GM21723 (cell line): ENCODE measurements around the gene S100A10.

Source experiments
- ATAC-seq: cut with Tn5 transposase; IDR thresholded peaks from one replicate; pipeline ENCODE4 v1.9.1; 2021; ENCODE audit warnings: mild to moderate bottlenecking, moderate library complexity; ENCODE audit not compliant: unreplicated experiment

S100A10 gene

GRCh38 chr1:151966061-151966460, 27.6 kb downstream of the S100A10 start:
- ATAC-seq = no peak

- no peak for ATAC-seq
Measured at GRCh38 chr1:151964510-151964909, 29.1 kb downstream of the S100A10 start.

GRCh38 chr1:151963288-151963687, 30.4 kb downstream of the S100A10 start:
- no peak for ATAC-seq

- ATAC-seq = no peak
Measured at GRCh38 chr1:151961833-151962232, 31.8 kb downstream of the S100A10 start.

- ATAC-seq = no peak
Measured at GRCh38 chr1:151960780-151961513, 32.7 kb downstream of the S100A10 start.

GRCh38 chr1:151958959-151959358, 34.7 kb downstream of the S100A10 start:
- ATAC-seq = no peak

GRCh38 chr1:151956957-151957497, 36.6 kb downstream of the S100A10 start:
- ATAC-seq = no peak

- ATAC-seq = no peak
Measured at GRCh38 chr1:151953409-151954094, 40.1 kb downstream of the S100A10 start.

GRCh38 chr1:151952811-151953210, 40.8 kb downstream of the S100A10 start:
- no peak for ATAC-seq

- ATAC-seq = no peak
Measured at GRCh38 chr1:151949371-151950193, 44.1 kb downstream of the S100A10 start.

- ATAC-seq = no peak
Measured at GRCh38 chr1:151948506-151948905, 45.2 kb downstream of the S100A10 start.

- no peak for ATAC-seq
Measured at GRCh38 chr1:151947140-151947539, 46.5 kb downstream of the S100A10 start.

- no peak for ATAC-seq
Measured at GRCh38 chr1:151945725-151946722, 47.6 kb downstream of the S100A10 start.

GRCh38 chr1:151944857-151945575, 48.6 kb downstream of the S100A10 start:
- ATAC-seq = no peak

GRCh38 chr1:151944126-151944856, 49.4 kb downstream of the S100A10 start:
- no peak for ATAC-seq

GRCh38 chr1:151943591-151943990, 50.1 kb downstream of the S100A10 start:
- ATAC-seq = no peak

- no peak for ATAC-seq
Measured at GRCh38 chr1:151942882-151943281, 50.8 kb downstream of the S100A10 start.

GRCh38 chr1:151940541-151940940, 53.1 kb downstream of the S100A10 start:
- ATAC-seq = no peak

- no peak for ATAC-seq
Measured at GRCh38 chr1:151939779-151940178, 53.9 kb downstream of the S100A10 start.
